ENCODE results near the gene CHMP1B.
"Not testable (repeated sequence)": the region's sequence is repeated elsewhere in the genome, so short reads cannot be mapped to it uniquely, and the experiment has no call there.

CHMP1B gene

GRCh38 chr18:11868230-11868629, 17.0 kb downstream of the CHMP1B start:
- DNase-seq (ENCODE audit: low read depth in 2 of 2), result no peak

GRCh38 chr18:11871501-11871900, 20.3 kb downstream of the CHMP1B start:
- DNase-seq (ENCODE audit: low read depth in 2 of 2), result no peak

GRCh38 chr18:11872479-11873136, 21.4 kb downstream of the CHMP1B start:
- no peak for DNase-seq (ENCODE audit: low read depth in 2 of 2)

GRCh38 chr18:11873670-11874340, 22.6 kb downstream of the CHMP1B start:
- no peak for DNase-seq (ENCODE audit: low read depth in 2 of 2)

GRCh38 chr18:11874676-11875075, 23.5 kb downstream of the CHMP1B start:
- no peak for DNase-seq (ENCODE audit: low read depth in 2 of 2)

- DNase-seq (ENCODE audit: low read depth in 2 of 2), result no peak
These were observed 26.4 kb downstream of the CHMP1B start for GRCh38 chr18:11877497-11878135.

GRCh38 chr18:11880586-11881304, 29.5 kb downstream of the CHMP1B start:
- DNase-seq (ENCODE audit: low read depth in 2 of 2), result no peak

GRCh38 chr18:11882636-11883035, 31.4 kb downstream of the CHMP1B start:
- no peak for DNase-seq (ENCODE audit: low read depth in 2 of 2)

- DNase-seq (ENCODE audit: low read depth in 2 of 2), result no peak
These were observed 31.9 kb downstream of the CHMP1B start for GRCh38 chr18:11883153-11883552.

- no peak for DNase-seq (ENCODE audit: low read depth in 2 of 2)
These were observed 33.3 kb downstream of the CHMP1B start for GRCh38 chr18:11884396-11885030.

GRCh38 chr18:11885278-11885947, 34.2 kb downstream of the CHMP1B start:
- DNase-seq (ENCODE audit: low read depth in 2 of 2), result no peak

GRCh38 chr18:11886577-11887110, 35.4 kb downstream of the CHMP1B start:
- no peak for DNase-seq (ENCODE audit: low read depth in 2 of 2)

- DNase-seq (ENCODE audit: low read depth in 2 of 2), result no peak
These were observed 36.3 kb downstream of the CHMP1B start for GRCh38 chr18:11887328-11888128.

- no peak for DNase-seq (ENCODE audit: low read depth in 2 of 2)
These were observed 37.5 kb downstream of the CHMP1B start for GRCh38 chr18:11888726-11889125.

GRCh38 chr18:11889284-11889683, 38.1 kb downstream of the CHMP1B start:
- no peak for DNase-seq (ENCODE audit: low read depth in 2 of 2)

GRCh38 chr18:11891737-11892136, 40.5 kb downstream of the CHMP1B start:
- no peak for DNase-seq (ENCODE audit: low read depth in 2 of 2)

- not testable (repeated sequence) for DNase-seq (ENCODE audit: low read depth in 2 of 2)
These were observed 41.2 kb downstream of the CHMP1B start for GRCh38 chr18:11892438-11892837.

GRCh38 chr18:11897781-11898180, 46.6 kb downstream of the CHMP1B start:
- no peak for DNase-seq (ENCODE audit: low read depth in 2 of 2)

GRCh38 chr18:11899063-11899462, 47.9 kb downstream of the CHMP1B start:
- no peak for DNase-seq (ENCODE audit: low read depth in 2 of 2)

- no peak for DNase-seq (ENCODE audit: low read depth in 2 of 2)
These were observed 50.7 kb downstream of the CHMP1B start for GRCh38 chr18:11901826-11902438.

All from stimulated activated CD8-positive, alpha-beta memory T cell treated with anti-CD3 and anti-CD28 coated beads, Interleukin-7, amount 100 ng/mL, for 4 hours (primary cell).